Stimulated activated CD4-positive, alpha-beta T cell treated with anti-CD3 and anti-CD28 coated beads, Interleukin-4, amount 100 ng/mL, for 24 hours (primary cell): ENCODE data around the gene RAN.
"Not testable (repeated sequence)": the region's sequence is repeated elsewhere in the genome, so short reads cannot be mapped to it uniquely, and the experiment has no call there.

Source experiments
- DNase-seq: peaks from one replicate; pipeline ENCODE4 v3.0.0-alpha.2; 2020

RAN gene

GRCh38 chr12:130871286-130872178 is at the start of gene RAN:
Gene RAN (plus strand): TSS chr12:130872066. CDS start chr12:130872594, 528 bp downstream.
- DNase-seq: peak; percentile 93

DNA sequence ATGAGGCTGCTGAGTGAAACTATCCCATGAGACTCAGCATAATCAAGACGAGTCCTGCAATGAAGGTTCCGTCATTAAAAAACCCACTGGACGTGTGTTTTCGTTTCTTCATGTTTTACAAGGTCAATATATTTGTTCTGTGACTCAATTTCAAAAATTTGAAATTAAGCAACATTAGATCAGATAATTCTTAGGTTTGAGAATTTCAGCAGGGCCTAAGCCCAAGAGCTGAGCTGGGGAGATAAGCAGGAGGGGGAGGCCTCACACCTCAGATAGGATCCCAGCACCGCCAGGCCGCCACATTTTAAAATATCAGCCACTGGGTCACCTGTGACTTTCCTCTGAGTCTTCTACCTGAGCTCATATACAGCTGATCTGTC is 46.1 kb upstream of the RAN start:
- no peak for DNase-seq

DNA sequence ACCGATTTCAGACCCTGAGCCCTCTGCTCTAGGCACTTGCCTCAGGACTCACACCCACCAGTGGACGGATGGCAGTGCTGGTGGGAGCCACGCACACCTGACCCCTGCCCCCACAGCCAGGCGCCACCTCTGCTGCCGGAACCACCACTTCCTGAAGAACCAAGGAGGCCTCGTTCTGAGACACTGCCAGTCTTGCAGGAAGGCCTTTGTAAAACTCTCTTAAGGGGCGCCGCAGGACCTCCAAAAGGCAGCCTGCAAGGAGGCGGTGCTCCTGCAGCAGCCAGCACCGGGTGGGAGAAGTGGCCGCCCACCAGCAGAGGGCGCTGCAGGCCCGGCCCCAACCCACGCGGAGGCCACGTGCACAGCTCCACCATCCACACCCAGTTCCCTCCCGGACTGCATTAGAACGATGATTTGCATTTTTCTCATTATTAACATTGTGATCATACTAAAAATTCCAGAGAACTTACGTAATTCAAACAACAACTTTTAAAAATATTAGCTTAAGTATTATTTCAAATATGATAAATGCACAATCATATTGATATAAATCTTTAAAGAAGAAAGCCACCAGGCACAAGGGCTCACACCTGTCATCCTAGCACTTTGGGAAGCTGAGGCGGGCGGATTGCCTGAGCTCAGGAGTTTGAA is 45.6 kb upstream of the RAN start:
- peak; percentile 72 for DNase-seq

DNA sequence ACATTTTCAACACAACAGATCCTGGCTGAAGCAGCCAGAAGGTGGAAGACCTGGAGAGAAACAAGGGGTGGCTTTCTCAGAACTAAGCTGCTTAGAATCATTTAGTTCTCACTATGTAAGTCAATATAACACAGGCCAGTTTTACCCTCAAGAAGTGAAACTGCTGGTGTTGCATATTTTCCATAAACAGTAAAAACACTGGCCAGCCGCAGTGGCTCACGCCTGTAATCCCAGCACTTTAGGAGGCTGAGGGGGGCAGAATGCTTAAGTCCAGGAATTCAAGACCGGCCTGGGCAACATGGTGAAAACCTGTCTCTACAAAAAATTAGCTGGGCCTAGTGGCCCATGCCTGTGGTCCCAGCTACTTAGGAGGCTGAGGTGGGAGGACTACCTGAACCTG is 44.4 kb upstream of the RAN start:
- no peak for DNase-seq

- DNase-seq: no peak
Measured at GRCh38 chr12:130828895-130829294, 43.0 kb upstream of the RAN start.

DNA sequence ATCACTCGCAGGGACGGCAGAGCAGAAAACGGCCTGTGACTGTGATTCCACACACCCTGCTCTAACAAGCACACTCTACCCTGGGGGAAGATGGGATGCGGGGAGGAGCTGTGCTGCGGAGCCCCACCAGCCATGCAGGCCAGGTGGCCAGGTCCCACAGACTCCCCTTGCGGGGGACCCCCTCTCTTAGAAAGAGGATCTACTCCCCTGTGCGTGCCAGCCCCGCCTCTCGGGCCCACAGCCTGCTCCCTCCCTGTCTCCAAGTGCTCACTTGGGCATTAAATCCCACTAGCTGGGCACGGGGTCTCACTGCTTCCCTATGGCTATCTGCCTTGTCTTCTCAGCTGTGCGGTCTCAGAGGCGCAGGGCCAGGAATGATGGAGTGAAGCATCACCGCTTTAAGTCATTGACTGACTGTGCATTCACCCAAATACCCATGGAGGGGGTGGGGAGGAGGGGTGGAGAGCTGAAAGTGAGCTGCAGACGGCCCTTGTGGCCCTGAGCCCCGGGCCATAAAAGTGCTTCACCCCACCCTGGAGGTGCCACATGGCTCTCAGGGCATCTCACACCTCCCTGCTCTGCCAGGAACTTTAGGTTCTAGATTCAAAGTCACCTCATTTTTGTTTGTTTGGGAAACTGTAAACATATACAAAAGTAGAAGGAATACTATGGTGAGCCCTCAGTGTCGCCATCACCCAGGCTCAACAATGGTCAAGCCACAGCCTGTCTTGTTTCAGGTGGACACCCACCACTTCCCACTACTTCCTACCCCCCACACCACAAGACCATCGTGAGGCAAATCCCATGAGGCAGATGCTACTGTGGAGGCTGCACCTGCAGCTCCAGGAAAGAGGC is 42.2 kb upstream of the RAN start:
- no peak for DNase-seq

- DNase-seq: no peak
Measured at GRCh38 chr12:130830246-130830551, 41.7 kb upstream of the RAN start.

GRCh38 chr12:130831246-130831645 is 40.6 kb upstream of the RAN start:
- no peak for DNase-seq

DNA sequence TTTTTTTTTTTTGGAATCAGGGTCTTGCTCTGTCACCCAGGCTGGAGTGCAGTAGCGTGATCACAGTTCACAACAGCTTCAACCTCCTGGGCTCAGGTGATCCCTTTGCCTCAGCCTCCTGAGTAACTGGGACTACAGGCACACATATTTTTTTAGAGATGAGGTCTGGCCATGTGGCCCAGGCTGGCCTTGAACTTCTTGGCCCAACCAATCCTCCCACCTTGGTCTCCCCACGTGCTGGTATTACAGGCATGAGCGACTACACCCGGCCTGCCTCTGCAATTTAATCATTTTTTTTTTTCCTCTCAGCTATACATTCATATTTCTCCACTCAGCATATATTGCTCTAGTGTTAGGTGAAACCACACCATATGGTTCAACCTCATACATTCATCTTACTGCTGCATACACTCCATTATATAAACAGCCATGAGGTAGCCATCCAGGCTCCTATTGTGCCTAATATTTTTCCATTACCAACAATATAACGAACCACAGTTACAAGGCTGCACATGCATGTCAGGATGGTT is 39.9 kb upstream of the RAN start:
- no peak for DNase-seq

DNA sequence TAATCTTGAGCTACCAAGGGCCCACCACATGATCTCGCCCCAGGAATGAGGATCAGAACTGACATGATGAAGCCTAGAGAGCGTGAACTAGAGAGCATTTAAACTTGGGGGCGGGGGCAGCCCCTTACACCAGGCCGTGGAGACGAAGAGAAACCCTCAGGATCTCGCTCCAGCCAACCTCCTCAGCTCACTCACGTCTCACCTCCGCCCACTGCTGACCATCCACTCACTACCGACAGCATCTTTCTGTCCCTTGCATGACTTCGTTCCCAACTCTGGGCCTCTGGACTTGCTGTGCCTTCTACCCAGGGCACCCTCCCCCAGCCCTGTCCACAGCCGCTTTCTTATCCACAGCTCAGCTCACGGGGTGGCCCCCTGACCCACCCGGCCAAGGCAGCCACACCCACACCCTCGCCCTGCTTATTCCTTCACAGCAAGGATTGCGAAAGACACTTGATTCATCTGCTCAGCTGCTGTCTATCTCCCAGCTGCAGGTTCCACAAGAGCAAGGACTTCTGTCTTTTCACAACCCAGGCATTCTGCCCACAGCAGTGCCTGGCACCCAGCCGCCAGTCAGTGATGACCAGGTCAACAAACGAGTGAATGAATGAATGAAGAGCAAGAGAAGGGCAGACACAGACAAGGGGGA is 39.2 kb upstream of the RAN start:
- DNase-seq: no peak

DNA sequence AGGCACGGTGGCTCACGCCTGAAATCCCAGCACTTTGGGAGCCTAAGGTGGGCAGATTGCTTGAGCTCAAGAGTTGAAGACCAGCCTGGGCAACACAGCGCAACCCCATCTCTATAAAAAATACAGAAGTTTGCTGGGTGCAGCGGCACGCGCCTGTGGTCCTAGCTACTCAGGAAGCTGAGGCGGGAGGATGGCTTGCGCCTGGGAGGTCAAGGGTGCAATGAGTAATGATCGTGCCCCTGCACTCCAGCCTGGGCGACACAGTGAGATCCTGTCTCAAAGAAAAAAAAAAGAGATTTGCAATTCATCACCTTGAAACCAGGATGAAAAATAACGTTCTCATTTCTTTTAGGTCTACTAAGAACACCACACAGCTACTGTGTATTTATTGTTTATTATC is 36.9 kb upstream of the RAN start:
- DNase-seq: no peak

DNA sequence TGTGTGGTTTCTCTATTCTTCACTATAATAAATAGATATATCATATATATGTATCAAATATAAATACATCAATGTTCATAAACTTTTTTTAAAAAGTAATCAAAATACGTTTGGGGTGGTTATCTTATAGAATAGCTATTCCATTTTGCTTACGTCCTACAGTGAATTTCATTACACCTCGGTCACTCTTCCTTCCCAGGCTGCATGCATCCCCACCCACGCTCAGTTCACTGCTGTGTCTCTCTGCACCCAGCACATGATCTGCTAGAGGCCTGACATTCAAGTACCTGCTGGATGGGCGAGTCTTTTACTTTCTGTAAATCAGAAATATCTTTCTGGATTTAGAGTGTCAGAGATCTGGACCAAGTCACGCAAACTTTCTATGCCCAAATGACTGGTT is 36.4 kb upstream of the RAN start:
- DNase-seq: no peak

- DNase-seq: peak; percentile 18
Measured at GRCh38 chr12:130838284-130838950, 33.4 kb upstream of the RAN start.

DNA sequence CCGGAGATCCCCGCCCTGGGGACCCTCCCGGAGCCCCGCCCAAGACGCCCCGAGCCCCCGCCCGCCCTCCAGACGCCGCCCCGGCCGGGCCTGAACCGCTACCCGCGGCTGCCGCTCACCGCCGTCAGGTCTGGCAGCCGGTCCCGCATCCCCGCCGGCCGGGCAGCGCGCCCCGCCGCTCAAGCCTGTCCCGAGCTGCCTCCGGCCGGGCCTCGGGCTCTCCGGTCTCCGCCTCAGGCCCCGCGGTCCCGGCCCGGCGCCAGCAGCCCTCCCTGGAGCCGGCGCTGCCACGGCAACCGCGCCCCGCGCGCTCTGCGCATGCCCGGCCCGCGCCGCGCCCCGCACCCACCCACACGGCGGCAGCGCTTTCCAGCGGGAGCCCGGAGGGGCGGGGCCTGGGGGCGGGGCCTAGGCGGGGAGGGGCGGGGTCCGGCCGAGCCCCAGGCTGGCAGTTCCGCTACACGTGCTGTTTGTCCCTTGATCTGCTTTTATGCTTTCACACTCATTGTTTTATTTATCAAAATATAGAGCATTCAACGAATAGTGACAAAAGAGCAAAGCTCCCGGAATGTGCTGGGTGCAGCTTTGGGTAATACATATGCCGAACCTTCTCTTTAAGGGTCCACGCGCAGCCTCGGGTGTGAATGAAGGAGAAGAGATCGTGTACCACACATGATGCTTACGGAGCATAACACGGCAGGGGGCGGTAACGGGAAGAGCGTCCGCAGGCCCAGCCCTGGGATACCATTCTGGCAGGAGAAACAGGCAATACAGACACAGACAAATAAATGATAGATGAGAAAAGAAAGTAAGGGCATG is 32.7 kb upstream of the RAN start, which contains the start of gene STX2:
TSS of gene STX2 (minus strand) at position 300 of the 819 bp plus-strand sequence. CDS start at position 149, 151 bp downstream.
- peak; percentile 87 for DNase-seq

- DNase-seq: no peak
Measured at GRCh38 chr12:130839770-130840404, 32.0 kb upstream of the RAN start.

GRCh38 chr12:130846369-130846768 is 25.5 kb upstream of the RAN start:
- no peak for DNase-seq

DNA sequence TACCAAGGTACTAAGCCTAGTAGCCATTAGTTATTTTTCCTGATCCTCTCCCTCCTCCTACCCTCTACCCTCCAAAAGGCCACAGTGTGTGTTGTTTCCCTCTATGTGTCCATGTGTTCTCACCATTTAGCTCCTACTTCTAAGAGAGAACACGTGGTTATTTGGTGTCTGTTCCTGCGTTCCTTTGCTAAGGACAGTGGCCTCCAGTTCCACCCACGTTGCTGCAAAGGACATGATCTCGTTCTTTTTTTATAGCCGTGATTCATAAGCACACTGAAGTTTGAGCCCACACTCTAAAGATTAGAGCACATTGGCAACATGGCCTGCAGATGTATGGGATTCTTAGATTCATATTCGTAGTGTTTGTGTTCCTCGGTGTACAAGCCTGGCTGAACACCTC is 24.8 kb upstream of the RAN start:
- DNase-seq: no peak

DNA sequence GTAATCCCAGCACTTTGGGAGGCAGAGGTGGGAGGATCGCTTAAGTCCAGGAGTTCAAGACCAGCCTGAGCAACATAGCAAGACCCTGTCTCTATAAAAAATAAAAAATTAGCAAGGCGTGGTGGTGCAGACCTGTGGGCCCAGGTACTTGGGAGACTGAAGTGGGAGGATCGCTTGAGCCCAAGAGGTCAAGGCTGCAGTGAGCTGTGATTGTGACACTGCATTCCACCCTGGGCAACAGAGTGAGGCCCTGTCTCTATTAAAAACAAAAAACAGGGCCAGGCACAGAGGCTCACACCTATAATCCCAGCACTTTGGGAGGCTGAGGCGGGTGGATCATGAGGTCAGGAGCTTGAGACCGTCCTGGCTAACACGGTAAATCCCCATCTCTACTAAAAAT is 23.8 kb upstream of the RAN start:
- DNase-seq: not testable (repeated sequence)

DNA sequence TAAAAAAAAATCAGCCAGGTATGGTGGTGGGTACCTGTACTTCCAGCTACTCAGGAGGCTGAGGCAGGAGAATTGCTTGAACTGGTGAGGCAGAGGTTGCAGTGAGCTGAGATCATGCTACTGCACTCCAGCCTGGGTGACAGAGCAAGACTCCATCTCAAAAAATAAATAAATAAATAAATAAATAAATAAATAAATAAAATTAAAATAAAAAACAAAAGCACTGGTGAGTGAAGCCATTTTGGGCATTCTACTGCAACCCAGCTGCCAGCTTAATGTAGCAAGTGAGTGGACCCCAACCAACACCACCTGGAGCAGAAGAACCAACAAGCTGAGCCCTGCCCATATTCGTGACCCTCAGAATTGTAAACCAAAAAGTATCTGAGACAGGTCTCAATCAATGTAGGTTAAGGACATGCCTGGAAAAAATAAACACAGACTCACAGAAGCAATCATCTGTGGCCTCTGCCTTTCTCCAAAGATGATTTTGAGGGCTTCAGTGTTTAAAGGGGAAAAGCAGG is 23.0 kb upstream of the RAN start:
- not testable (repeated sequence) for DNase-seq
